Suprapubic skin (tissue), 4 donors: ENCODE results near the gene PSMG2. TPM values are rescaled to one million over a fixed set of nuclear protein-coding genes. Genes with fewer than 3 reads are reported as not detected.
"Not testable (repeated sequence)": the region's sequence is repeated elsewhere in the genome, so short reads cannot be mapped to it uniquely, and the experiment has no call there.

Experiments
- DNase-seq, 2 donors: peaks; one replicate each; pipeline ENCODE4 v3.0.0-alpha.2; 2019; ENCODE audit warnings: low spot score in 2 of 2
- H3K27ac ChIP-seq: fragments of 200-600 bp; sonication (generic); one replicate; pipeline ENCODE4 v1.5.1; 2019
- H3K27me3 ChIP-seq: fragments of 200-600 bp; sonication (generic); one replicate; pipeline ENCODE4 v1.5.1; 2019
- H3K36me3 ChIP-seq: fragments of 200-600 bp; sonication (generic); one replicate; pipeline ENCODE4 v1.5.1; 2019
- H3K4me1 ChIP-seq: fragments of 200-600 bp; sonication (generic); one replicate; pipeline ENCODE4 v1.5.1; 2019
- H3K4me3 ChIP-seq: fragments of 200-600 bp; sonication (generic); one replicate; pipeline ENCODE4 v1.5.1; 2019; ENCODE audit warnings: mild to moderate bottlenecking
- H3K9me3 ChIP-seq: fragments of 200-600 bp; sonication (generic); one replicate; pipeline ENCODE4 v1.5.1; 2019
- CTCF ChIP-seq, 2 donors: fragments of 200-600 bp in 1 of 2; fragments of 450-650 bp in 1 of 2; sonication (generic) in 1 of 2; IDR thresholded peaks; one replicate each; pipeline ENCODE4 v1.5.1; 2016 to 2019; ENCODE audit warnings: antibody characterized with exemption in 2 of 2, mild to moderate bottlenecking in 1 of 2, moderate library complexity in 1 of 2
- EP300 ChIP-seq: sonication (generic); formaldehyde crosslinking; IDR thresholded peaks from one replicate; pipeline ENCODE4 v1.6.1; 2017; ENCODE audit warnings: antibody characterized with exemption
- POLR2A ChIP-seq, 2 donors: fragments of 450-650 bp; IDR thresholded peaks; one replicate each; pipeline ENCODE4 v1.6.1; 2017; ENCODE audit warnings: antibody characterized with exemption in 2 of 2, mild to moderate bottlenecking in 2 of 2, moderate library complexity in 2 of 2
- POLR2AphosphoS5 ChIP-seq, 3 donors: sonication (generic); formaldehyde crosslinking; IDR thresholded peaks; one replicate each; pipeline ENCODE4 v1.6.1; 2017; ENCODE audit warnings: antibody characterized with exemption in 3 of 3
- WGBS: methylation state at CpG from one replicate; pipeline ENCODE4 v1.1.5; 2018; 5-methylcytosine and 5-hydroxymethylcytosine counted together
- total RNA-seq, 4 donors: library from RNA; depleted of rRNA; stranded (reverse); fragments of >200 nt; gene quantifications; one replicate each; pipeline ENCODE4 v1.1.0, GENCODE V29; 2016

The PSMG2 gene
- total RNA-seq, 4 donors from 2014 or later: 53.1 to 72.1 (median 68.4) TPM

- TF ChIP-seq EP300 (no peak), POLR2A (IDR thresholded peaks at IDR 0.05) (no peak)
- DNase-seq: no peak
- H3K27ac ChIP-seq: no peak overlapping the region
- H3K27me3 ChIP-seq: no peaks in the 10 kb centered on the region
- H3K4me3 ChIP-seq: no peak overlapping the region
- H3K4me1 ChIP-seq: no peaks in the 10 kb centered on the region
- 76% methylated on average over 6 of the region's 6 CpGs for WGBS
- no peaks in the 10 kb centered on the region for H3K9me3 ChIP-seq
- H3K36me3 ChIP-seq: no peaks in the 10 kb centered on the region
Measured at GRCh38 chr18:12754511-12754910, 51.7 kb downstream of the PSMG2 start.

GRCh38 chr18:12755606-12756005, 52.8 kb downstream of the PSMG2 start:
- H3K27ac ChIP-seq, H3K27me3 ChIP-seq, H3K4me1 ChIP-seq, H3K9me3 ChIP-seq, H3K36me3 ChIP-seq, H3K4me3 ChIP-seq: not testable (repeated sequence)
- no CpG with 5 or more reads among the region's 6 CpGs for WGBS
- peak in 1 of 2 donors; percentile 56 for DNase-seq

- not testable (repeated sequence) for DNase-seq, H3K36me3 ChIP-seq, H3K27ac ChIP-seq, H3K9me3 ChIP-seq, H3K27me3 ChIP-seq, H3K4me3 ChIP-seq, H3K4me1 ChIP-seq
- WGBS: 87% methylated on average over 9 of the region's 14 CpGs
Measured at GRCh38 chr18:12756619-12757239, 53.9 kb downstream of the PSMG2 start.

- not testable (repeated sequence) for H3K36me3 ChIP-seq, DNase-seq, H3K27ac ChIP-seq, H3K27me3 ChIP-seq, H3K4me3 ChIP-seq, H3K4me1 ChIP-seq, H3K9me3 ChIP-seq
- WGBS: 85% methylated on average over 3 of the region's 3 CpGs
Measured at GRCh38 chr18:12758566-12758965, 55.7 kb downstream of the PSMG2 start.

GRCh38 chr18:12765126-12765525, 62.3 kb downstream of the PSMG2 start:
- Histone ChIP-seq H3K27ac (no peak overlapping the region), H3K4me1 (peaks cover 6% of the 10 kb centered on the region), H3K9me3 (no peaks in the 10 kb centered on the region), H3K4me3 (no peak overlapping the region), H3K27me3 (no peaks in the 10 kb centered on the region), H3K36me3 (no peaks in the 10 kb centered on the region)
- peak in 1 of 2 donors; percentile 8 for DNase-seq
- 53% methylated on average over 8 of the region's 8 CpGs for WGBS
- no peak for TF ChIP-seq CTCF (IDR thresholded peaks at IDR 0.05)
- TF ChIP-seq EP300: no peak
- TF ChIP-seq POLR2A (IDR thresholded peaks at IDR 0.05): no peak
- TF ChIP-seq POLR2AphosphoS5 (IDR thresholded peaks at IDR 0.05): no peak

GRCh38 chr18:12765586-12765985, 62.7 kb downstream of the PSMG2 start:
- Histone ChIP-seq H3K4me1 (peaks cover 6% of the 10 kb centered on the region), H3K27ac (no peak overlapping the region), H3K9me3 (no peaks in the 10 kb centered on the region), H3K4me3 (no peak overlapping the region), H3K27me3 (no peaks in the 10 kb centered on the region), H3K36me3 (no peaks in the 10 kb centered on the region)
- 84% methylated on average over 10 of the region's 11 CpGs for WGBS
- peak in 1 of 2 donors; percentile 45 for DNase-seq
- TF ChIP-seq CTCF (IDR thresholded peaks at IDR 0.05) (no peak), EP300 (no peak), POLR2A (IDR thresholded peaks at IDR 0.05) (no peak), POLR2AphosphoS5 (IDR thresholded peaks at IDR 0.05) (no peak)

- no peaks in the 10 kb centered on the region for H3K36me3 ChIP-seq
- H3K4me3 ChIP-seq: no peak overlapping the region
- no peaks in the 10 kb centered on the region for H3K9me3 ChIP-seq
- no peaks in the 10 kb centered on the region for H3K27me3 ChIP-seq
- no peak for TF ChIP-seq POLR2AphosphoS5 (IDR thresholded peaks at IDR 0.05)
- no peak for TF ChIP-seq POLR2A (IDR thresholded peaks at IDR 0.05)
- TF ChIP-seq CTCF (IDR thresholded peaks at IDR 0.05): no peak
- no peak for TF ChIP-seq EP300
- 60% methylated on average over 13 of the region's 13 CpGs for WGBS
- H3K4me1 ChIP-seq: peaks cover 6% of the 10 kb centered on the region
- DNase-seq: peak in 1 of 2 donors; percentile 58
- no peak overlapping the region for H3K27ac ChIP-seq
Measured at GRCh38 chr18:12766986-12767433, 64.2 kb downstream of the PSMG2 start.
